Activated CD8-positive, alpha-beta memory T cell treated with anti-CD3 and anti-CD28 coated beads for 24 hours (primary cell): Measurements from ENCODE around the gene METTL2B.
A peak's percentile ranks its signal among the peaks of the same experiment; 100 is the strongest.

Experiments used
- DNase-seq: peaks from one replicate; pipeline ENCODE4 v3.0.0-alpha.2; 2020

Gene METTL2B

GRCh38 chr7:128476402-128477335 is at the start of gene METTL2B:
Gene METTL2B, plus strand, starts transcription at chr7:128476748. Its CDS starts 18 bp downstream, at chr7:128476766.
- DNase-seq: peak; percentile 91

- no peak for DNase-seq
These were observed 49.2 kb upstream of the METTL2B start for GRCh38 chr7:128427289-128427891.

GRCh38 chr7:128430207-128430606 is 46.3 kb upstream of the METTL2B start:
- no peak for DNase-seq

GRCh38 chr7:128431221-128431620 is 45.3 kb upstream of the METTL2B start:
- DNase-seq: no peak

- DNase-seq: no peak
These were observed 44.8 kb upstream of the METTL2B start for GRCh38 chr7:128431754-128432153.

- no peak for DNase-seq
These were observed 41.9 kb upstream of the METTL2B start for GRCh38 chr7:128434413-128435326.

GRCh38 chr7:128435327-128435686 is 41.2 kb upstream of the METTL2B start:
- DNase-seq: no peak

GRCh38 chr7:128437426-128438332 is 38.9 kb upstream of the METTL2B start:
- DNase-seq: no peak

- no peak for DNase-seq
These were observed 34.2 kb upstream of the METTL2B start for GRCh38 chr7:128442356-128442755.

- no peak for DNase-seq
These were observed 32.5 kb upstream of the METTL2B start for GRCh38 chr7:128443831-128444600.

- no peak for DNase-seq
These were observed 30.2 kb upstream of the METTL2B start for GRCh38 chr7:128446306-128446705.

- no peak for DNase-seq
These were observed 28.5 kb upstream of the METTL2B start for GRCh38 chr7:128447941-128448564.

GRCh38 chr7:128448751-128449302 is 27.7 kb upstream of the METTL2B start:
- no peak for DNase-seq

GRCh38 chr7:128450409-128450808 is 26.1 kb upstream of the METTL2B start:
- no peak for DNase-seq

- no peak for DNase-seq
These were observed 25.6 kb upstream of the METTL2B start for GRCh38 chr7:128450913-128451312.

- DNase-seq: no peak
These were observed 24.0 kb upstream of the METTL2B start for GRCh38 chr7:128452552-128452951.

- no peak for DNase-seq
These were observed 22.4 kb upstream of the METTL2B start for GRCh38 chr7:128453836-128454804.

GRCh38 chr7:128454808-128455542 is 21.6 kb upstream of the METTL2B start:
- no peak for DNase-seq
